Measurements from ENCODE around the gene TGIF2. TPM values are rescaled to one million over a fixed set of nuclear protein-coding genes. Genes with fewer than 3 reads are reported as not detected.

The TGIF2 gene
- total RNA-seq, 1 experiment from 2014 or later, result 81.7 TPM

- H2BK15ac ChIP-seq (ENCODE audit: low read depth, low read length), result no peak overlapping the region
- no peak overlapping the region for H3K9ac ChIP-seq (ENCODE audit: extremely low read depth, insufficient read length, low read length)
- no peaks in the 10 kb centered on the region for H3K79me2 ChIP-seq (ENCODE audit: insufficient read depth, low read length)
- no peak overlapping the region for H2BK120ac ChIP-seq (ENCODE audit: low read depth, low read length, poor library complexity, severe bottlenecking)
- no peak overlapping the region for H3K4ac ChIP-seq (ENCODE audit: low read depth, low read length)
- Mint-ChIP-seq H3K4me3 (no peak overlapping the region), H3K27me3 (ENCODE audit: low read depth) (no peaks in the 10 kb centered on the region), H3K4me1 (peaks cover 15% of the 10 kb centered on the region in 2 experiments), H3K36me3 (ENCODE audit: insufficient read depth in 1 of 3, low read depth in 3 of 3) (no peaks in the 10 kb centered on the region), H3K9me3 (no peaks in the 10 kb centered on the region), H3K27ac (no peak overlapping the region; a peak in 1 of 7 replicates)
- H3T11ph ChIP-seq (ENCODE audit: low read length), result no peak overlapping the region
- H3K4me1 ChIP-seq (ENCODE audit: insufficient read depth, low read length), result no peaks in the 10 kb centered on the region; the same call in 1 of the 2 replicates
- no peaks in the 10 kb centered on the region for H3K9me3 ChIP-seq (ENCODE audit: control insufficient read depth, low read depth, low read length)
- H3K23ac ChIP-seq (ENCODE audit: insufficient read length, low read depth, low read length), result no peak overlapping the region
- H2BK20ac ChIP-seq (ENCODE audit: low read depth, low read length, poor library complexity, severe bottlenecking), result no peak overlapping the region
- no peak overlapping the region for H2AK5ac ChIP-seq (ENCODE audit: insufficient read length, low read length)
- DNase-seq, result no peak
- no peak overlapping the region for H2BK12ac ChIP-seq (ENCODE audit: insufficient read length, low read depth, low read length)
- H3K27me3 ChIP-seq (ENCODE audit: insufficient read depth, low read length), result no peaks in the 10 kb centered on the region
- H3K23me2 ChIP-seq (ENCODE audit: insufficient read length, low read depth, low read length, poor library complexity, severe bottlenecking), result no peaks in the 10 kb centered on the region
- H3K14ac ChIP-seq (ENCODE audit: insufficient read depth, low read length), result no peak overlapping the region
- H3K56ac ChIP-seq (ENCODE audit: insufficient read length, low read depth, low read length), result no peak overlapping the region
- no peak overlapping the region for H3K4me2 ChIP-seq (ENCODE audit: insufficient read depth, insufficient read length, low read length)
- TF ChIP-seq CTCF (conservative IDR thresholded peaks at IDR 0.05), result no peak
- no peaks in the 10 kb centered on the region for H4K20me1 ChIP-seq (ENCODE audit: control insufficient read depth, insufficient read depth, insufficient read length)
- WGBS (ENCODE audit: extremely low coverage, insufficient read length, low lambda C conversion rate), result no CpG with 5 or more reads among the region's 7 CpGs
- H3K18ac ChIP-seq (ENCODE audit: insufficient read length, low read depth, low read length), result no peak overlapping the region
- H3K27ac ChIP-seq (ENCODE audit: insufficient read length, low read depth, low read length), result no peak overlapping the region
- no peak overlapping the region for H2AFZ ChIP-seq (ENCODE audit: low read length)
- no peak overlapping the region for H4K91ac ChIP-seq (ENCODE audit: insufficient read length, low read depth, low read length)
- H3K79me1 ChIP-seq (ENCODE audit: insufficient read depth, low read depth, low read length, poor library complexity, severe bottlenecking), result no peaks in the 10 kb centered on the region
- H2BK5ac ChIP-seq (ENCODE audit: insufficient read length, low read length), result no peak overlapping the region
- no peak overlapping the region for H4K8ac ChIP-seq (replicated peaks; ENCODE audit: insufficient read length, low read depth, low read length)
- H4K5ac ChIP-seq (ENCODE audit: insufficient read length, low read depth, low read length), result no peak overlapping the region
Observed at GRCh38 chr20:36628076-36628475, 54.7 kb downstream of the TGIF2 start.
